ENCODE results near the gene ROBO1. TPM values are rescaled to one million over a fixed set of nuclear protein-coding genes. Genes with fewer than 3 reads are reported as not detected.

Gene ROBO1
- total and polyA plus RNA-seq, 2 of the 8 experiments (the other 6 are each of a cell fraction or from before 2014, with no cell fraction given) = 51.4 to 91.0 TPM

GRCh38 chr3:78754066-78754743 lies 1013.6 kb downstream of the ROBO1 start:
- Histone ChIP-seq H2BK15ac (ENCODE audit: low read length) (no peak overlapping the region), H3K79me2 (ENCODE audit: control insufficient read depth in 1 of 2, insufficient read depth in 2 of 2, low read length in 2 of 2) (peaks cover 0 to 12% of the 10 kb centered on the region in 2 experiments; a peak in 1 of 4 replicates), H2BK12ac (ENCODE audit: low read depth, low read length) (no peak overlapping the region), H3K18ac (ENCODE audit: extremely low read depth, low read length) (no peak overlapping the region), H3K23ac (ENCODE audit: insufficient read length) (no peak overlapping the region), H3K27me3 (replicated peaks in 1 of 4; ENCODE audit: control insufficient read depth in 3 of 4, extremely low read depth in 1 of 4, insufficient read depth in 3 of 4, low read length in 3 of 4) (no peaks in the 10 kb centered on the region), H2BK20ac (ENCODE audit: low read length) (no peak overlapping the region), H3K56ac (replicated peaks; ENCODE audit: insufficient read length, low read depth, low read length) (no peak overlapping the region), H3K4me2 (ENCODE audit: insufficient read depth in 1 of 2, low read depth in 2 of 2, low read length in 2 of 2) (no peak overlapping the region), H4K8ac (ENCODE audit: extremely low read depth, insufficient read depth, low read length) (no peak overlapping the region), H4K5ac (ENCODE audit: insufficient read length, low read depth, low read length) (no peak overlapping the region), H3K36me3 (ENCODE audit: control insufficient read depth in 2 of 4, insufficient read depth in 4 of 4, low read length in 3 of 4) (no peaks in the 10 kb centered on the region), H3K79me1 (ENCODE audit: low read depth, low read length) (no peaks in the 10 kb centered on the region; the same call in 1 of the 2 replicates), H2BK120ac (replicated peaks; ENCODE audit: low read depth, low read length) (no peak overlapping the region), H3K27ac (ENCODE audit: low read depth, low read length) (no peak overlapping the region), H2AK5ac (ENCODE audit: low read depth, low read length) (no peak overlapping the region), H3K4me1 (replicated peaks in 1 of 4; ENCODE audit: control insufficient read depth in 3 of 4, insufficient read depth in 4 of 4, low read length in 3 of 4) (no peaks in the 10 kb centered on the region; a peak in 1 of 7 replicates), H3K4me3 (ENCODE audit: extremely low read depth in 1 of 4, insufficient read depth in 2 of 4, low read depth in 3 of 4, low read length in 4 of 4) (no peak overlapping the region), H3K9me3 (ENCODE audit: insufficient read depth in 2 of 2, low read depth in 1 of 2, low read length in 1 of 2) (no peaks in the 10 kb centered on the region), H3K23me2 (ENCODE audit: low read depth, low read length) (no peaks in the 10 kb centered on the region), H2AFZ (ENCODE audit: low read length) (no peak overlapping the region), H3K14ac (ENCODE audit: insufficient read length) (no peak overlapping the region), H4K20me1 (replicated peaks in 1 of 2; ENCODE audit: control insufficient read depth in 1 of 2, insufficient read depth in 2 of 2, low read length in 2 of 2) (no peaks in the 10 kb centered on the region), H3K9ac (replicated peaks in 1 of 4; ENCODE audit: extremely low read depth in 1 of 4, low read depth in 3 of 4, low read length in 3 of 4) (no peak overlapping the region), H3K4ac (replicated peaks; ENCODE audit: insufficient read length, low read depth, low read length) (no peak overlapping the region), H4K91ac (replicated peaks; ENCODE audit: insufficient read length, low read length) (no peak overlapping the region), H2BK5ac (ENCODE audit: low read depth, low read length) (no peak overlapping the region)
- FAIRE-seq = no peak
- no peak for DNase-seq (ENCODE audit: low read depth in 1 of 2, low spot score in 2 of 2)
- ChIA-PET CTCF (ENCODE audit: partially characterized antibody) (interaction anchor here (0.7 to 1.1 kb wide), 3 partner anchors 11 to 81 kb away, joined by 3 to 4 read pairs (median 3); no protein-coding TSS in a partner anchor), POLR2A (ENCODE audit: partially characterized antibody) (no interaction called here)
- 78% methylated on average over 3 of the region's 3 CpGs; no CpG with 5 or more reads in 1 of the 2 experiments for WGBS, 2 experiments (ENCODE audit: extremely low coverage in 1 of 2, insufficient coverage in 1 of 2, insufficient read length in 1 of 2, insufficient replicate concordance in 2 of 2, low coverage in 1 of 2, low lambda C conversion rate in 2 of 2, missing lambda C conversion rate in 1 of 2)
- TF ChIP-seq RXRA (IDR thresholded peaks at IDR 0.05; ENCODE audit: insufficient read depth, low read depth, low read length) (no peak), SP4 (IDR thresholded peaks at IDR 0.05; ENCODE audit: low read length) (no peak), NRF1 (IDR thresholded peaks at IDR 0.05; ENCODE audit: low read depth, low read length) (no peak), YY1 (IDR thresholded peaks at IDR 0.05; ENCODE audit: low read depth, low read length) (no peak), GABPA (IDR thresholded peaks at IDR 0.05; ENCODE audit: borderline replicate concordance, insufficient read depth, low read length) (no peak), CTBP2 (IDR thresholded peaks at IDR 0.05; ENCODE audit: borderline replicate concordance, insufficient read depth, insufficient read length, low read length) (no peak), SRF (IDR thresholded peaks at IDR 0.05; ENCODE audit: low read depth, low read length) (no peak), ZNF274 (IDR thresholded peaks at IDR 0.05; ENCODE audit: borderline replicate concordance, extremely low read depth, low read length) (no peak), POU5F1 (IDR thresholded peaks at IDR 0.05; ENCODE audit: low read depth, low read length) (no peak), RBBP5 (IDR thresholded peaks at IDR 0.05; ENCODE audit: borderline replicate concordance, low read depth, low read length) (no peak), JUN (IDR thresholded peaks at IDR 0.05; ENCODE audit: low read depth, low read length) (no peak), USF2 (IDR thresholded peaks at IDR 0.05; ENCODE audit: low read length) (no peak)
